Peyer's patch (tissue), 4 donors: Measurements from ENCODE around the gene KRTAP13-1.

Source experiments
- POLR2A ChIP-seq, 2 donors: fragments of 450-650 bp; IDR thresholded peaks; one replicate each; pipeline ENCODE4 v1.5.1; 2017; ENCODE audit warnings: antibody characterized with exemption in 2 of 2, mild to moderate bottlenecking in 2 of 2, moderate library complexity in 2 of 2
- TF ChIP-seq, protein P1 (sequence below), 6 experiments: fragments of 450-650 bp in 4 of 6; fragments of 200-600 bp in 2 of 6; sonication (generic) in 1 of 6; IDR thresholded peaks; one replicate each; pipeline ENCODE4 v1.5.1; 2017 to 2019; ENCODE audit warnings: antibody characterized with exemption in 6 of 6, mild to moderate bottlenecking in 3 of 6, moderate library complexity in 1 of 6

DNA sequence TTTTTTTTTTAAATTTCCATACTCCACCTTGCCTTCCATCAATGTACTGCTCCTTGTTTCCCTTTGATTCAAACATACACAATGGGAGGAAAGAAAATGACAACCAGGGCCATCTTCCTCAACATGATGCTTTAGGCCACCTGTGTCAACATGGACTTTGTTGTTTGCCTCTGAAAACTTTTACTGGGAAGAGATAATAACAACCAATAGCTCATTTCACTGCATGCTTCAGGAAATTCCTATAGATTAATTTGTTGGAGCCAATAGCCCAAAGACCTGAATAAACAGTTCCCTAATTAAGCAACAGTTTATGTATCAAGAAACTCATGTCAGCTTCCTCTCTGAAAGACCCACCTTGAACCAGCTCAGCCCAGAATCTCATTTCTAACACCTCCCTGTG, 47.4 kb downstream of the KRTAP13-1 start:
- TF ChIP-seq POLR2A (IDR thresholded peaks at IDR 0.05) = no peak
- TF ChIP-seq, protein P1, sequence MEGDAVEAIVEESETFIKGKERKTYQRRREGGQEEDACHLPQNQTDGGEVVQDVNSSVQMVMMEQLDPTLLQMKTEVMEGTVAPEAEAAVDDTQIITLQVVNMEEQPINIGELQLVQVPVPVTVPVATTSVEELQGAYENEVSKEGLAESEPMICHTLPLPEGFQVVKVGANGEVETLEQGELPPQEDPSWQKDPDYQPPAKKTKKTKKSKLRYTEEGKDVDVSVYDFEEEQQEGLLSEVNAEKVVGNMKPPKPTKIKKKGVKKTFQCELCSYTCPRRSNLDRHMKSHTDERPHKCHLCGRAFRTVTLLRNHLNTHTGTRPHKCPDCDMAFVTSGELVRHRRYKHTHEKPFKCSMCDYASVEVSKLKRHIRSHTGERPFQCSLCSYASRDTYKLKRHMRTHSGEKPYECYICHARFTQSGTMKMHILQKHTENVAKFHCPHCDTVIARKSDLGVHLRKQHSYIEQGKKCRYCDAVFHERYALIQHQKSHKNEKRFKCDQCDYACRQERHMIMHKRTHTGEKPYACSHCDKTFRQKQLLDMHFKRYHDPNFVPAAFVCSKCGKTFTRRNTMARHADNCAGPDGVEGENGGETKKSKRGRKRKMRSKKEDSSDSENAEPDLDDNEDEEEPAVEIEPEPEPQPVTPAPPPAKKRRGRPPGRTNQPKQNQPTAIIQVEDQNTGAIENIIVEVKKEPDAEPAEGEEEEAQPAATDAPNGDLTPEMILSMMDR (IDR thresholded peaks at IDR 0.05) = no peak
